Tongue (tissue), 2 donors: ENCODE data around the gene NAT9. TPM values are rescaled to one million over a fixed set of nuclear protein-coding genes. Genes with fewer than 3 reads are reported as not detected.
A peak's percentile ranks its signal among the peaks of the same experiment; 100 is the strongest.

Experiments used
- DNase-seq: peaks from one replicate; pipeline ENCODE4 v3.0.0-alpha.2; 2015
- total RNA-seq: library from RNA; depleted of rRNA; stranded (reverse); fragments of >200 nt; gene quantifications from one replicate; pipeline ENCODE4 v1.2.3, GENCODE V29; 2014

The NAT9 gene
- total RNA-seq, 1 donor from 2014 or later: 30.2 TPM

GRCh38 chr17:74760404-74761105 lies 15.6 kb downstream of the NAT9 start:
- DNase-seq: peak; percentile 59

- DNase-seq: no peak
These were observed 16.2 kb downstream of the NAT9 start for GRCh38 chr17:74759941-74760340.

- no peak for DNase-seq
These were observed 16.8 kb downstream of the NAT9 start for GRCh38 chr17:74759243-74759801.

GRCh38 chr17:74758848-74759168 lies 17.3 kb downstream of the NAT9 start:
- peak; percentile 77 for DNase-seq

GRCh38 chr17:74757931-74758847 lies 18.0 kb downstream of the NAT9 start:
- peak; percentile 67 for DNase-seq

GRCh38 chr17:74757502-74757901 lies 18.6 kb downstream of the NAT9 start:
- peak; percentile 79 for DNase-seq

GRCh38 chr17:74756891-74757290 lies 19.3 kb downstream of the NAT9 start:
- no peak for DNase-seq

- DNase-seq: no peak
These were observed 20.6 kb downstream of the NAT9 start for GRCh38 chr17:74755533-74755932.

GRCh38 chr17:74754832-74755231 lies 21.3 kb downstream of the NAT9 start:
- DNase-seq: peak; percentile 55

- DNase-seq: no peak
These were observed 23.2 kb downstream of the NAT9 start for GRCh38 chr17:74752822-74753401.

- DNase-seq: no peak
These were observed 23.7 kb downstream of the NAT9 start for GRCh38 chr17:74752415-74752814.

- DNase-seq: no peak
These were observed 25.6 kb downstream of the NAT9 start for GRCh38 chr17:74750327-74751069.

GRCh38 chr17:74750039-74750326 lies 26.2 kb downstream of the NAT9 start:
- no peak for DNase-seq

- DNase-seq: no peak
These were observed 26.7 kb downstream of the NAT9 start for GRCh38 chr17:74749279-74750038.

GRCh38 chr17:74748529-74749278 lies 27.4 kb downstream of the NAT9 start, which contains the start of gene NHERF1:
NHERF1 (plus strand) TSS chr17:74748628; CDS start chr17:74748847, 219 bp downstream.
- peak; percentile 97 for DNase-seq

GRCh38 chr17:74748279-74748528 lies 27.9 kb downstream of the NAT9 start:
- no peak for DNase-seq

- no peak for DNase-seq
These were observed 29.2 kb downstream of the NAT9 start for GRCh38 chr17:74746922-74747321.

GRCh38 chr17:74746376-74746775 lies 29.8 kb downstream of the NAT9 start:
- DNase-seq: no peak

- DNase-seq: no peak
These were observed 30.5 kb downstream of the NAT9 start for GRCh38 chr17:74745548-74746177.

GRCh38 chr17:74744714-74745547 lies 31.2 kb downstream of the NAT9 start:
- DNase-seq: peak; percentile 73
